H4 (cell line): Measurements from ENCODE around the gene DVL2. TPM values are rescaled to one million over a fixed set of nuclear protein-coding genes. Genes with fewer than 3 reads are reported as not detected.
A peak's percentile ranks its signal among the peaks of the same experiment; 100 is the strongest.

Source experiments
- DNase-seq: peaks from one replicate; pipeline ENCODE4 v3.0.0-alpha.2; 2015; ENCODE audit warnings: low spot score
- total RNA-seq: library from RNA; depleted of rRNA; stranded (reverse); fragments of >200 nt; shearing (Covaris generic); gene quantifications from 2 replicates; pipeline ENCODE4 v1.2.3, GENCODE V29; 2014; rRNA removed

DVL2 gene
- total RNA-seq = 24.8 and 36.1 TPM in 2 replicates

DNA sequence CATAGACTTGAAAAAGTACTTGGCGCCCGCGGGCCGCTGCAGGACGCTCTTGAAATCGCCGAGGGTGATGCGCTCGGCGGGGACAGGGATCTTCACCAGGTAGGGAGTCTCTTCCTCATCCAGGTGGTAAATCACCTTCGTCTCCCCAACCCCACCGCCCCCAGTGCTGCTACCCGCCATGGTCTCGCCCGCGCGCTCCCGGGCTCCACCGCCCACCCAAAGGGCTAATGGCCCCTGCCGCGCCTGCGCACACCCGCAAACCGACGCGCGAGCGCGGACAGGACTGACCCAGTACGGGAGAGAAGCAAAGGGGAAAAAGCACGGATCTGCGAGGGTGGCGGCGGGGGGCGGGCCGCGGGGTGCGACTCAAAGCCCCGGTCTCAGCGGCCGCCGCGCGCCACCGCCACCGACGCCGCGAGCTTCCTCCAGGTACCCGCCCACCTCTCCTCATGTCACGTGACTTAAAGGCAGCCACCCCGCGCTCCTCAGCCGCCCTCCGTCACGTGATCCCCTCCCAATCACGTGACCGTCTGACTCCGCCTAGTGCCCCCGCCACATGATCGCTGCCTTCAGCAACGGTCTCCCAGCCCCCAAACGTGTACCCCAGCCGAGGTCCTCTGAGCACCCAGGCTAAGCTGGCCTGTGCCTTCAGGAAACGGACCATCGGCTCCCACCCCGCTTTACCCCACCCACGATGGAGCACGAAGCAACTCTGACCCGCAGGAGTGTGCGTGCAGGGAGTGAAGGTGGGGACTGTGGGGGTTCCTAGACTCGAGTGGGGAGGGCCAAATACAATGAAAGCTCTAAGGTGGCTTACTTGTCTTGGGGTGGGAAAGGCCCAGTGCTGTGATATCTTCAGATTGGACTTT lies at the start of gene DVL2:
Gene DVL2, minus strand, starts transcription at position 435 of the 869 bp plus-strand sequence. Its CDS starts 255 bp downstream, at position 180.
- peak; percentile 92 for DNase-seq

GRCh38 chr17:7283471-7284216 lies 49.3 kb upstream of the DVL2 start:
- DNase-seq = no peak

DNA sequence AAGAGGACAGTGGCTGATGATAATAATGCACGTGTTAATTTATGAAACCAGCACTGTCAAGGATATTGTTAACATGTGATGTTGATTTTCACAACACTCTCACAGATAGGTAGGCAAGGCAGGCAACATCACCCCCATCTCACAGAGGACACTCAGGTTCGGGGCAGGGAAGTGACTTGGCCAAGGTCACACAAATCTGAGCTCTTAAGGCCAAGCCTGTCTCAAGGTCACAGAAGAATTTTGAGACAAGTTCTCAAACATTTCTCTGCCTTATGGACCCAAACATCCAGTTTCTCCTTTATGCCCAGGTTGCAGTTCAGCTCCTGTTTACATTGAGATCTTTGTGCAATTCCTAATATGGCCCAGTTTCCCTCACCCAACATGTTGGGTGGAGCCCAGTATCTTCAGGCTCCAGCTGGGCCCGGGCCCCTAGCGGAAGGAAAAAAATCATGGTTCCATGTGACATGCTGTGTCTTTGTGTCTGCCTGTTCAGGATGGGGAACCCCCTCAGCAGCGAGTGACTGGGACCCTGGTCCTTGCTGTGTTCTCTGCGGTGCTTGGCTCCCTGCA lies 48.5 kb upstream of the DVL2 start:
- DNase-seq = no peak

GRCh38 chr17:7281953-7282751 lies 47.8 kb upstream of the DVL2 start:
- no peak for DNase-seq

- peak; percentile 73 for DNase-seq
Observed at GRCh38 chr17:7281074-7281952, 47.0 kb upstream of the DVL2 start, which contains the start of gene SLC2A4. Gene SLC2A4, plus strand, starts transcription at chr17:7281718. Its CDS starts 217 bp downstream, at chr17:7281935.

DNA sequence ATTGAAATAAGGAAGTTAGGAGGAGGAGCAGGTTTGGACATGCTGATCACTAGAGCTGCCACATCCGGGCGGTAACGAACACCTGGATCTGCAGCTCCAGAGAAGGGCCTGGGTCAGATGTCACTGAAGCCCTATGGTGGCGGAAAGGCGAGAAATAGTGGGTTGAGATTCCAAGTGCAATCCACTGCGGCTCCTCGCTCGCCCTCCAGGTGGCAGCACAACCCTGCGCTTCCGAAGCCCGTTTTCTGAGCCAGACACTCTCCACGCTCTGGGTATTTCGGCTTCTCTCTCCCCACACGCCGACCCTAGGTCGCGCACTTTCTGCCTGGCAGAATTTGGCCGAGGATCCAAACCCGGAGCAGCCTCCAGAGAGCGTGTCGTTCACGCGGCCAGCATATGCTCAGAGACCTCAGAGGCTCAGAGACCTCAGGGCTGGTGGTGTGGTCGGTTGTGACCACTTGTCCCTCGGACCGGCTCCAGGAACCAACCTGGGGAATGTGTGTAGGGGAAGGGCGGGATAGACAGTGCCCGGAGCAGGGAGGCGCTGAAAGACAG lies 46.3 kb upstream of the DVL2 start:
- peak; percentile 64 for DNase-seq

DNA sequence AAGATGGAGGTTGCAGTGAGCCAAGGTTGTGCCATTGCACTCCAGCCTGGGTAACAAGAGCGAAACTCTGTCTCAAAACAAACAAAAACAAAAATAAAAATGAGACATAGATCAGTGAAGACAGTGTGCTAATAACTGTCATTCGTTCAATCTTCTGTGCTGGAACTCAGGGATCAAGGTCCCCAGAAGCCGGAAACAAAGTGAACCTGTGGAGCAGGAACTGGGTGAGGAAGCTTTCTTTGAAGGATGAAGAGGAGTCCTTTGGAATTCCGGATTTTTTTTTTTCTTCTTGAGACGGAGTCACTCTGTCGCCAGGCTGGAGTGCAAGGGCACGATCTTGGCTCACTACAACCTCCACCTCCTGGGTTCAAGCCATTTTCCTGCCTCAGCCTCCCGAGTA lies 45.1 kb upstream of the DVL2 start:
- DNase-seq = no peak

DNA sequence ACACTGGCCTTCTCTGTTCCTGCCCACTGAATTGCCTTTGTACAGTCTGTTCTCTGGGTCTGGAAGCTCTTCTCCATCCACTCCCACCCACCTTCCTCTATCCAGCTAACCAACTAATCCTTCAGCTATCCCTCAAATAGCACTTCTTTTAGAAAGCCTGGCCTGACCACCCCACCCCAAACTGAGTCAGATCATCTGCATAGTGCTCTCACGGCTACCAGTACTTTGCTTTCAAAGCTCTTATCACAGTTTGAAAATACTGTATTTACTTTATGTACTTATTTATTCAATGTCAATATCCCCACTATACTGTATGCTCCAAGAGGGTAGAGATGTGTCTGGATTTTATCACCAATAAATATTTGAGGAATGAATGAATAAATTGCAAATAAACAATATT lies 32.5 kb upstream of the DVL2 start:
- DNase-seq = no peak

- no peak for DNase-seq
Observed at GRCh38 chr17:7263801-7264078, 29.4 kb upstream of the DVL2 start.

DNA sequence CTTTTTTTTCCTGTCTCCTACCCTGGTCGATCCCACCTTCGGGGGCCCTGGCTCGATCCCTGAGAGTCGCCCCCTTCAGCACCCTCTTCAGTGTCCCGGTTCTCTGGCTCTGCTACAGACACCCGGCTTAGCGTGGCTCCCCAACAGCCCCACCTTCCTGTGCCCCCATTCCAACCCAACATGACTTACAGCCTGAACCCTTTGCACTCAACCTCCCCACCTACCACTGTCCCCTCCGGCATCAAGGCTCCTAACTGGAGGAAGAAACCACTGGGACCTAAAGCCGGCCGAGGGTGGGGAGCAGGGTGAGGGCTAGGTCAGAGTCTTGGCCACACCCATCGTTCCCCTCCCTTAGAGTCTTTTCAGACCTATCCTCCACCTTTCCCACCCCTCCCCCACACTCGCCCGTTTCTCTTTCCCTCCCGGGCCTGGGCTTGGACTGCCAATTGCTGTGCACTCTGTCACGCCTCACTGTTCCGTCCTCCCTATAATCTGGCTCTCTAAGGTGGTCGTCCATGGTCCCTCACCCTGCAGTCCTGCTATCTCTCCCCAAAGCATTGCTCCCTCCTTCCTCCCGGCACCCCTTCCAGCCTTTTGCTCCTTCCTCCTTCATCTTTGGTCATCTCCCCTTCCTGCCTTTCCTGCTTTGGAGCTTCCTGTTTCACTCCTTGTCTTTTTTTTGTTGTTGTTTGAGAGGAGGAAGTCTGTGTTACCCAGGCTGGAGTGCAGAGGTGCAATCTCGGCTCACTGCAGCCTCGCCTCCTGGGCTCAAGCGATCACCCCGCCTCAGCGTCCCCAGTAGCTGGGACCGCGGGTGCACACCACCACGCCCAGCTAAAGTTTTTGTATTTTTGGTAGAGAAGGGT lies 28.9 kb upstream of the DVL2 start:
- no peak for DNase-seq

- no peak for DNase-seq
Observed at GRCh38 chr17:7262192-7262934, 28.0 kb upstream of the DVL2 start, which contains the start of gene CLDN7. Gene CLDN7, minus strand, starts transcription at chr17:7262478. Its CDS starts 435 bp downstream, at chr17:7262043.

GRCh38 chr17:7261379-7262191 lies 27.3 kb upstream of the DVL2 start:
- no peak for DNase-seq

DNA sequence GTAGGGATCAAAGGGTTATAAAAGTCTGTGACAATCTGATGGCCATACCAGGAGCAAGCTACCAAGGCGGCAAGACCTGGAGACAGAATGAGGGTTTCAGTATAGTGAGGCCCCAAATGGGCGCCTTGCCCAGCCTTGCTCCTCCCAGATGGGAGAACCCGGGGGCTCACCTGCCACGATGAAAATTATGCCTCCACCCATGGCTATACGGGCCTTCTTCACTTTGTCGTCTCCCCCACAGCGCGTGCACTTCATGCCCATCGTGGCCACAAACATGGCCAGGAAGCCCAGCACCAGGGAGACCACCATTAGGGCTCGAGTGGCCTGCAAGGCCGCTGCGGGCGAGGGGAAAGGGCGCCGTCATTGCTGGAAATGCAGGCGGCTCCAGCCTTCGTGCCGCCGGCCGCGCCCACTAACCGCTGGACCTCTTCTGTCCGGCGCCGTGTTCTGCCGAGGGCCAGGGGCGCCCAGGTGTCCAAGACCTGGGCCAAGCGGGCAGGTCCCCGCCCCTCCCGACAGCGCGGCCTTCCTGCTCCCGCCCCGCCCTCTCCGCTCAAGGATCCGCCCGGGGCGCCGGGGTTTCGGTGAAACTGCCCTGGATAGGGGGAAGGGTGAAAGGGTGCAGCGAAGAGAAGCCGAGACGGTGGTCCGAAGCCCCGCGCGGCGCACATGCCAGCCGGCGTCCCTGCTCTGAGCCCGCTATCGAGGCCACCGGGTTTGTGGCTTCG lies 26.5 kb upstream of the DVL2 start:
- DNase-seq = no peak

DNA sequence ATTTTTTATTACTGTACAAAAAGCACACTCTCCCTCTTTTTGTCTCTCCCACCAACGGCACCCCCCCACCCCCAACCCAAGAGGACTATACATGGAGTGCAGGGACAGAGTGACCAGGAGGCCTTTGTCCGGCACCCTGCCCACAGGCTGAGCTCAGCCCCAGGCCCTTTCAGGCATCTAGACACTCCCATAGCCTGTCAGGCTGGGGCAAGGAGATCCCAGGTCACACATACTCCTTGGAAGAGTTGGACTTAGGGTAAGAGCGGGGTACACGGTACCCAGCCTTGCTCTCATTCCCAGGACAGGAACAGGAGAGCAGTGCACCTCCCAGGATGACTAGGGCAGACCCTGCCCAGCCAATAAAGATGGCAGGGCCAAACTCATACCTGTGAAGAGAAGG lies 25.8 kb upstream of the DVL2 start:
- no peak for DNase-seq

GRCh38 chr17:7259555-7259889 lies 25.2 kb upstream of the DVL2 start:
- DNase-seq = no peak

DNA sequence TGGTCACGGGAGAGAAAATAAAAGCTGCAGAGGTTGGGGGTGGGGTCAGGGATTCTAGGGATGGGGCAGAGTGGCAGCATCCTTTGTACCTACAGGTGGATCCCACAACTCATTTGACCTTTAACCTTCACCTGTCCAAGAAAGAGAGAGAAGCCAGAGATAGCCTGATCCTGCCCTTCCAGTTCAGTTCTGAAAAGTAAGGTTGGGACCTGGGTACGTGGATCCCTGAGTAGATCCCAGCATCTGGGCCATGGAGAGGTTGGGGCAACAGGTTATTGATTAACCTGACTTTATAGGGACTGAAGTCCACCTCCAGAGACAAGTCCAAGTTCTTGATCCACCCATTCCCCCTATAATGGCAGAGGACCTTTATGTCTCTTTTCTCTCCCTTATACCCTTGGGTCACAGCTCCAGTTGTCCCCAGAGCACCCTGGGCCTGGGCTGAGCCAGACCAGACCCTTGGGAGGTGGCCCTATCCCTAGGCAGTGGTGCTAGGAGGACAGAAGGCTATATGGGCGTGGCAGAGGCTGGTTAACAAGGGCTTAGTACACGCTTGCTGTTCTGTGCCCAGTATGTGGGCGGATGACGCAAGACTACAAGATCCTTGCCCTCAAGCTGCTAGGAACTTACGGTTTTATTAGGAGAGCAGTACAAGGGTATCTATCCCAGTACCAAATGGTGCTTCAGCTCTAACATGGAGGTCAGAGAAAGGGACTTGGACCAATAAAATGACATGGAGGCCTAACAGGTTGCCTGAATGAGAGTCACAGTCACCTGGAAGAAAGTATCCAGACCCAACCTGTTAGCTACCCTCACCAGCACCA lies 24.6 kb upstream of the DVL2 start:
- peak; percentile 23 for DNase-seq
